ENCODE data around the gene RASSF9. TPM values are rescaled to one million over a fixed set of nuclear protein-coding genes. Genes with fewer than 3 reads are reported as not detected.
A peak's percentile ranks its signal among the peaks of the same experiment; 100 is the strongest.

RASSF9 gene
- total RNA-seq, 1 donor from 2014 or later: 4.5 TPM

GRCh38 chr12:85825746-85826145, 10.5 kb downstream of the RASSF9 start:
- intact Hi-C loops (cut with DNase I): no loop called here
- DNase-seq: no peak
- no peak for ATAC-seq (ENCODE audit: poor library complexity)

GRCh38 chr12:85823436-85824180, 12.6 kb downstream of the RASSF9 start:
- no peak for DNase-seq
- intact Hi-C loops (cut with DNase I): no loop called here
- ATAC-seq (ENCODE audit: poor library complexity): no peak

GRCh38 chr12:85821759-85822158, 14.4 kb downstream of the RASSF9 start:
- intact Hi-C loops (cut with DNase I): no loop called here
- no peak for DNase-seq
- no peak for ATAC-seq (ENCODE audit: poor library complexity)

GRCh38 chr12:85821206-85821605, 15.0 kb downstream of the RASSF9 start:
- DNase-seq: no peak
- ATAC-seq (ENCODE audit: poor library complexity): no peak
- intact Hi-C loops (cut with DNase I): no loop called here

- ATAC-seq (ENCODE audit: poor library complexity): no peak
- no peak for DNase-seq
- intact Hi-C loops (cut with DNase I): no loop called here
Observed at GRCh38 chr12:85820101-85820500, 16.1 kb downstream of the RASSF9 start.

GRCh38 chr12:85814741-85815140, 21.5 kb downstream of the RASSF9 start:
- no peak for ATAC-seq (ENCODE audit: poor library complexity)
- DNase-seq: no peak
- intact Hi-C loops (cut with DNase I): no loop called here

GRCh38 chr12:85814071-85814470, 22.1 kb downstream of the RASSF9 start:
- ATAC-seq (ENCODE audit: poor library complexity) (no peak), DNase-seq (no peak)
- intact Hi-C loops (cut with DNase I): no loop called here

GRCh38 chr12:85809500-85809899, 26.7 kb downstream of the RASSF9 start:
- intact Hi-C loops (cut with DNase I): no loop called here
- no peak for DNase-seq
- ATAC-seq (ENCODE audit: poor library complexity): no peak

- DNase-seq (no peak), ATAC-seq (ENCODE audit: poor library complexity) (no peak)
- intact Hi-C loops (cut with DNase I): no loop called here
Observed at GRCh38 chr12:85807730-85808129, 28.5 kb downstream of the RASSF9 start.

GRCh38 chr12:85805654-85806053, 30.6 kb downstream of the RASSF9 start:
- intact Hi-C loops (cut with DNase I): no loop called here
- peak; percentile 22 for ATAC-seq (ENCODE audit: poor library complexity)
- no peak for DNase-seq

GRCh38 chr12:85804663-85805062, 31.5 kb downstream of the RASSF9 start:
- DNase-seq (no peak), ATAC-seq (ENCODE audit: poor library complexity) (no peak)
- intact Hi-C loops (cut with DNase I): no loop called here

- ATAC-seq (ENCODE audit: poor library complexity): no peak
- intact Hi-C loops (cut with DNase I): no loop called here
- no peak for DNase-seq
Observed at GRCh38 chr12:85803923-85804322, 32.3 kb downstream of the RASSF9 start.

- DNase-seq: no peak
- intact Hi-C loops (cut with DNase I): no loop called here
- ATAC-seq (ENCODE audit: poor library complexity): peak; percentile 18
Observed at GRCh38 chr12:85803231-85803630, 33.0 kb downstream of the RASSF9 start.

- intact Hi-C loops (cut with DNase I): no loop called here
- ATAC-seq (ENCODE audit: poor library complexity): no peak
- DNase-seq: no peak
Observed at GRCh38 chr12:85798122-85798521, 38.1 kb downstream of the RASSF9 start.

GRCh38 chr12:85796001-85796400, 40.2 kb downstream of the RASSF9 start:
- intact Hi-C loops (cut with DNase I): no loop called here
- DNase-seq: no peak
- ATAC-seq (ENCODE audit: poor library complexity): no peak

- intact Hi-C loops (cut with DNase I): no loop called here
- ATAC-seq (ENCODE audit: poor library complexity): no peak
- DNase-seq: no peak
Observed at GRCh38 chr12:85794531-85794930, 41.7 kb downstream of the RASSF9 start.

- no peak for DNase-seq
- intact Hi-C loops (cut with DNase I): no loop called here
- no peak for ATAC-seq (ENCODE audit: poor library complexity)
Observed at GRCh38 chr12:85784096-85784720, 52.0 kb downstream of the RASSF9 start.

- intact Hi-C loops (cut with DNase I): no loop called here
- DNase-seq (no peak), ATAC-seq (ENCODE audit: poor library complexity) (no peak)
Observed at GRCh38 chr12:85782711-85783110, 53.5 kb downstream of the RASSF9 start.

GRCh38 chr12:85781766-85782165, 54.4 kb downstream of the RASSF9 start:
- intact Hi-C loops (cut with DNase I): no loop called here
- ATAC-seq (ENCODE audit: poor library complexity): no peak
- no peak for DNase-seq

- ATAC-seq (ENCODE audit: poor library complexity) (no peak), DNase-seq (no peak)
- intact Hi-C loops (cut with DNase I): no loop called here
Observed at GRCh38 chr12:85779768-85780167, 56.4 kb downstream of the RASSF9 start.

GRCh38 chr12:85775091-85775490, 61.1 kb downstream of the RASSF9 start:
- intact Hi-C loops (cut with DNase I): no loop called here
- ATAC-seq (ENCODE audit: poor library complexity): no peak
- no peak for DNase-seq

All from Right ventricle myocardium superior (tissue), 1 donor.